Measurements from ENCODE around the gene TRIM15. TPM values are rescaled to one million over a fixed set of nuclear protein-coding genes. Genes with fewer than 3 reads are reported as not detected.
"Not testable (repeated sequence)": the region's sequence is repeated elsewhere in the genome, so short reads cannot be mapped to it uniquely, and the experiment has no call there.

Gene TRIM15
- total and polyA plus RNA-seq, 9 donors: 0.64 to 3.6 TPM; not detected in 7

GRCh38 chr6:30162265-30163089 lies 869 bp upstream of the TRIM15 start:
- Histone ChIP-seq H3K9me3 (replicated peaks; ENCODE audit: control insufficient read depth, low read depth, low read length) (no peaks in the 10 kb centered on the region), H3K27ac (ENCODE audit: low read length) (no peak overlapping the region), H3K4me3 (ENCODE audit: low read length) (no peak overlapping the region), H3K4me1 (ENCODE audit: control insufficient read depth, insufficient read depth, low read length) (no peaks in the 10 kb centered on the region), H3K27me3 (ENCODE audit: control insufficient read depth, insufficient read depth, low read length) (peaks cover 6% of the 10 kb centered on the region), H3K36me3 (ENCODE audit: control insufficient read depth, insufficient read depth, low read length) (no peaks in the 10 kb centered on the region)
- no peak for DNase-seq
- 64% methylated on average over 7 of the region's 12 CpGs for WGBS (ENCODE audit: insufficient coverage)

- Histone ChIP-seq H3K27ac (ENCODE audit: low read length) (no peak overlapping the region), H3K27me3 (ENCODE audit: control insufficient read depth, insufficient read depth, low read length) (peaks cover 13% of the 10 kb centered on the region), H3K4me1 (ENCODE audit: control insufficient read depth, insufficient read depth, low read length) (no peaks in the 10 kb centered on the region), H3K9me3 (replicated peaks; ENCODE audit: control insufficient read depth, low read depth, low read length) (no peaks in the 10 kb centered on the region), H3K36me3 (ENCODE audit: control insufficient read depth, insufficient read depth, low read length) (no peaks in the 10 kb centered on the region), H3K4me3 (ENCODE audit: low read length) (no peak overlapping the region)
- DNase-seq: no peak
- 85% methylated on average over 15 of the region's 16 CpGs for WGBS (ENCODE audit: insufficient coverage)
These were observed 740 bp downstream of the TRIM15 start for GRCh38 chr6:30163918-30164654.

GRCh38 chr6:30164714-30165113 lies 1.4 kb downstream of the TRIM15 start:
- 88% methylated on average over 4 of the region's 4 CpGs for WGBS (ENCODE audit: insufficient coverage)
- Histone ChIP-seq H3K36me3 (ENCODE audit: control insufficient read depth, insufficient read depth, low read length) (no peaks in the 10 kb centered on the region), H3K27ac (ENCODE audit: low read length) (no peak overlapping the region), H3K4me3 (ENCODE audit: low read length) (no peak overlapping the region), H3K9me3 (replicated peaks; ENCODE audit: control insufficient read depth, low read depth, low read length) (no peaks in the 10 kb centered on the region), H3K4me1 (ENCODE audit: control insufficient read depth, insufficient read depth, low read length) (no peaks in the 10 kb centered on the region), H3K27me3 (ENCODE audit: control insufficient read depth, insufficient read depth, low read length) (peaks cover 16% of the 10 kb centered on the region)
- no peak for DNase-seq

GRCh38 chr6:30165238-30165637 lies 1.9 kb downstream of the TRIM15 start:
- DNase-seq; H3K9me3 ChIP-seq (replicated peaks; ENCODE audit: control insufficient read depth, low read depth, low read length); H3K36me3 ChIP-seq (ENCODE audit: control insufficient read depth, insufficient read depth, low read length); H3K27ac ChIP-seq (ENCODE audit: low read length); H3K4me3 ChIP-seq (ENCODE audit: low read length); H3K4me1 ChIP-seq (ENCODE audit: control insufficient read depth, insufficient read depth, low read length): not testable (repeated sequence)
- no CpG with 5 or more reads among the region's 1 CpG for WGBS (ENCODE audit: insufficient coverage)
- peaks cover 19% of the 10 kb centered on the region for H3K27me3 ChIP-seq (ENCODE audit: control insufficient read depth, insufficient read depth, low read length)

- no peak overlapping the region for H3K4me3 ChIP-seq (ENCODE audit: low read length)
- H3K27ac ChIP-seq (ENCODE audit: low read length): no peak overlapping the region
- H3K4me1 ChIP-seq (ENCODE audit: control insufficient read depth, insufficient read depth, low read length): peaks cover 5% of the 10 kb centered on the region
- DNase-seq: no peak
- no peaks in the 10 kb centered on the region for H3K36me3 ChIP-seq (ENCODE audit: control insufficient read depth, insufficient read depth, low read length)
- WGBS (ENCODE audit: insufficient coverage): 46% methylated on average over 4 of the region's 6 CpGs
- H3K9me3 ChIP-seq (replicated peaks; ENCODE audit: control insufficient read depth, low read depth, low read length): no peaks in the 10 kb centered on the region
- peaks cover 36% of the 10 kb centered on the region for H3K27me3 ChIP-seq (ENCODE audit: control insufficient read depth, insufficient read depth, low read length)
These were observed 3.8 kb downstream of the TRIM15 start for GRCh38 chr6:30167101-30167500.

GRCh38 chr6:30168741-30169140 lies 5.4 kb downstream of the TRIM15 start:
- Histone ChIP-seq H3K36me3 (ENCODE audit: control insufficient read depth, insufficient read depth, low read length) (no peaks in the 10 kb centered on the region), H3K27ac (ENCODE audit: low read length) (no peak overlapping the region), H3K9me3 (replicated peaks; ENCODE audit: control insufficient read depth, low read depth, low read length) (no peaks in the 10 kb centered on the region), H3K4me1 (ENCODE audit: control insufficient read depth, insufficient read depth, low read length) (peaks cover 9% of the 10 kb centered on the region), H3K27me3 (ENCODE audit: control insufficient read depth, insufficient read depth, low read length) (peaks cover 45% of the 10 kb centered on the region), H3K4me3 (ENCODE audit: low read length) (no peak overlapping the region)
- WGBS (ENCODE audit: insufficient coverage): no CpG with 5 or more reads among the region's 1 CpG
- no peak for DNase-seq

- peaks cover 45% of the 10 kb centered on the region for H3K27me3 ChIP-seq (ENCODE audit: control insufficient read depth, insufficient read depth, low read length)
- H3K36me3 ChIP-seq (ENCODE audit: control insufficient read depth, insufficient read depth, low read length): no peaks in the 10 kb centered on the region
- DNase-seq: peak; percentile 29
- H3K4me3 ChIP-seq (ENCODE audit: low read length): no peak overlapping the region
- no peaks in the 10 kb centered on the region for H3K9me3 ChIP-seq (replicated peaks; ENCODE audit: control insufficient read depth, low read depth, low read length)
- no peak overlapping the region for H3K27ac ChIP-seq (ENCODE audit: low read length)
- no CpG with 5 or more reads among the region's 7 CpGs for WGBS (ENCODE audit: insufficient coverage)
- peaks cover 9% of the 10 kb centered on the region for H3K4me1 ChIP-seq (ENCODE audit: control insufficient read depth, insufficient read depth, low read length)
These were observed 6.6 kb downstream of the TRIM15 start for GRCh38 chr6:30169658-30170614.

- Histone ChIP-seq H3K27me3 (ENCODE audit: control insufficient read depth, insufficient read depth, low read length) (peaks cover 50% of the 10 kb centered on the region), H3K9me3 (replicated peaks; ENCODE audit: control insufficient read depth, low read depth, low read length) (no peaks in the 10 kb centered on the region), H3K36me3 (ENCODE audit: control insufficient read depth, insufficient read depth, low read length) (no peaks in the 10 kb centered on the region), H3K27ac (ENCODE audit: low read length) (no peak overlapping the region), H3K4me1 (ENCODE audit: control insufficient read depth, insufficient read depth, low read length) (peaks cover 9% of the 10 kb centered on the region), H3K4me3 (ENCODE audit: low read length) (no peak overlapping the region)
- 1% methylated on average over 61 of the region's 62 CpGs for WGBS (ENCODE audit: insufficient coverage)
- no peak for DNase-seq
These were observed 8.5 kb downstream of the TRIM15 start for GRCh38 chr6:30171677-30172471.

- Histone ChIP-seq H3K27ac (ENCODE audit: low read length) (no peak overlapping the region), H3K27me3 (ENCODE audit: control insufficient read depth, insufficient read depth, low read length) (peaks cover 50% of the 10 kb centered on the region)
- WGBS (ENCODE audit: insufficient coverage): 58% methylated on average over 3 of the region's 4 CpGs
These were observed 9.3 kb downstream of the TRIM15 start for GRCh38 chr6:30172681-30173080.

More at GRCh38 chr6:30172681-30173080, 9.3 kb downstream of the TRIM15 start:
- Histone ChIP-seq H3K36me3 (ENCODE audit: control insufficient read depth, insufficient read depth, low read length) (no peaks in the 10 kb centered on the region), H3K4me3 (ENCODE audit: low read length) (no peak overlapping the region), H3K4me1 (ENCODE audit: control insufficient read depth, insufficient read depth, low read length) (peaks cover 9% of the 10 kb centered on the region), H3K9me3 (replicated peaks; ENCODE audit: control insufficient read depth, low read depth, low read length) (no peaks in the 10 kb centered on the region)
- no peak for DNase-seq

All from muscle of leg (tissue), 11 donors.